Measurements from ENCODE around the gene KCTD11. TPM values are rescaled to one million over a fixed set of nuclear protein-coding genes. Genes with fewer than 3 reads are reported as not detected.
A peak's percentile ranks its signal among the peaks of the same experiment; 100 is the strongest.

Gene KCTD11
- total RNA-seq = 14.9 and 15.5 TPM in 2 replicates

GRCh38 chr17:7351665-7352502 is at the start of gene KCTD11:
KCTD11 (plus strand) TSS chr17:7352162.
- peak; percentile 62 for DNase-seq (ENCODE audit: low read depth)
- peak; percentile 75 for TF ChIP-seq CTCF (IDR thresholded peaks at IDR 0.05; ENCODE audit: insufficient read depth, low read length, poor library complexity, severe bottlenecking)
- no peaks in the 10 kb centered on the region for H3K27me3 ChIP-seq (ENCODE audit: control insufficient read depth, insufficient read depth, low read length)
- peak within 1 kb of the TSS; percentile 89 for H3K4me3 ChIP-seq (ENCODE audit: low read depth, low read length)
- H3K36me3 ChIP-seq (ENCODE audit: control insufficient read depth, insufficient read depth, low read length) = no peaks in the 10 kb centered on the region

GRCh38 chr17:7304179-7304578 is 47.8 kb upstream of the KCTD11 start:
- no peak for TF ChIP-seq CTCF (IDR thresholded peaks at IDR 0.05; ENCODE audit: insufficient read depth, low read length, poor library complexity, severe bottlenecking)

GRCh38 chr17:7306911-7307685 is 44.9 kb upstream of the KCTD11 start, which contains the start of gene EIF5A:
EIF5A (plus strand) TSS chr17:7307628; CDS start chr17:7309636, 2,008 bp downstream.
- no peak for TF ChIP-seq CTCF (IDR thresholded peaks at IDR 0.05; ENCODE audit: insufficient read depth, low read length, poor library complexity, severe bottlenecking)
- no peaks in the 10 kb centered on the region for H3K27me3 ChIP-seq (ENCODE audit: control insufficient read depth, insufficient read depth, low read length)
- peak within 1 kb of the TSS; percentile 56 for H3K4me3 ChIP-seq (ENCODE audit: low read depth, low read length)
- peaks cover 5% of the 10 kb centered on the region for H3K36me3 ChIP-seq (ENCODE audit: control insufficient read depth, insufficient read depth, low read length)
- peak; percentile 99 for DNase-seq (ENCODE audit: low read depth)

More at GRCh38 chr17:7304179-7304578, 47.8 kb upstream of the KCTD11 start:
- no peaks in the 10 kb centered on the region for H3K36me3 ChIP-seq (ENCODE audit: control insufficient read depth, insufficient read depth, low read length)
- H3K4me3 ChIP-seq (ENCODE audit: low read depth, low read length) = no peak overlapping the region
- no peak for DNase-seq (ENCODE audit: low read depth)
- no peaks in the 10 kb centered on the region for H3K27me3 ChIP-seq (ENCODE audit: control insufficient read depth, insufficient read depth, low read length)

- Histone ChIP-seq H3K36me3 (ENCODE audit: control insufficient read depth, insufficient read depth, low read length) (peaks cover 7% of the 10 kb centered on the region), H3K27me3 (ENCODE audit: control insufficient read depth, insufficient read depth, low read length) (no peaks in the 10 kb centered on the region), H3K4me3 (ENCODE audit: low read depth, low read length) (peak overlapping the region; percentile 56)
- TF ChIP-seq CTCF (IDR thresholded peaks at IDR 0.05; ENCODE audit: insufficient read depth, low read length, poor library complexity, severe bottlenecking) = no peak
- DNase-seq (ENCODE audit: low read depth) = no peak
These were observed 44.0 kb upstream of the KCTD11 start for GRCh38 chr17:7307686-7308624.

- no peaks in the 10 kb centered on the region for H3K27me3 ChIP-seq (ENCODE audit: control insufficient read depth, insufficient read depth, low read length)
- peaks cover 10% of the 10 kb centered on the region for H3K36me3 ChIP-seq (ENCODE audit: control insufficient read depth, insufficient read depth, low read length)
- peak; percentile 44 for DNase-seq (ENCODE audit: low read depth)
- no peak for TF ChIP-seq CTCF (IDR thresholded peaks at IDR 0.05; ENCODE audit: insufficient read depth, low read length, poor library complexity, severe bottlenecking)
- H3K4me3 ChIP-seq (ENCODE audit: low read depth, low read length) = peak overlapping the region; percentile 56
These were observed 43.1 kb upstream of the KCTD11 start for GRCh38 chr17:7308625-7309433.
